Fibroblast of the aortic adventitia (primary cell): ENCODE results near the gene AHNAK. TPM values are rescaled to one million over a fixed set of nuclear protein-coding genes. Genes with fewer than 3 reads are reported as not detected.

Experiments
- DNase-seq: peaks from one replicate; pipeline ENCODE4 v3.0.0-alpha.2; 2010; ENCODE audit warnings: low read depth
- H3K4me3 ChIP-seq: 2 replicates; pipeline ENCODE4 v1.5.1; 2011; ENCODE audit warnings: low read depth, mild to moderate bottlenecking, control low read depth, low read length, moderate library complexity
- total RNA-seq: library from RNA; depleted of rRNA; stranded (reverse); fragments of >200 nt; gene quantifications from 2 replicates; pipeline ENCODE4 v1.2.3, GENCODE V29; 2012; ENCODE audit warnings: low replicate concordance
- TF ChIP-seq, protein P1 (sequence below): IDR thresholded peaks from 2 replicates; pipeline ENCODE4 v1.5.1; 2011; ENCODE audit warnings: mild to moderate bottlenecking, low read length, control low read depth, inconsistent platforms; ENCODE audit not compliant: insufficient read depth

Gene AHNAK
- total RNA-seq, 1 donor, result 737 TPM

DNA sequence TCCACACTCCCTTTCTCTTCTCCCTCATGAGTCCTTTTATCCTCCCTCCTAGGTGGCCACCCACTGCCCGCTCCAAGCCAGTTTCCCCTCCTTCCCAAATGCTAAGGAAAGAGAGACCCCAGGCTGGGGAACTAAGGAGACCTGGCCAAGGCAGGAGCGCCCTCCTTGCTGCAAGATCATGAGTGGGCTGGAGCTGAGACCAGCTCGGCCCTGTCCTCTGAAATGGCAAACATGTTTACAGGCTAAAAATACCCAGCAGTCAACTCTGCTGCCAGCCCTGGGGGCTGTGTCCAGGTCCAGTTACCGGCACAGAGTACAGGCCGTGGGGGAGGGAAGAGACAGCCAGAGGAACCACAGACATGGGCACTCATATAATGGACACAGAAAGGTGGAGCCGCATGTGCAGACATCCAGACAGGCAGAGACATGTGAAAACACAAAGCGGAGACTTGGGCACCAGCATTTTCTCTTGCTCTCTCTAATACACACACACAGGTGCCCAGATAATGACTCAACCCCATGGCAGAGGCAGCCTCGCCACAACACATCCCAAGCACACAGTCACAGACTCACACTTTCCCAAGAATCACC, 1.2 kb upstream of the AHNAK start:
- peak overlapping the region; percentile 93 for H3K4me3 ChIP-seq
- DNase-seq, result no peak
- TF ChIP-seq, protein P1, sequence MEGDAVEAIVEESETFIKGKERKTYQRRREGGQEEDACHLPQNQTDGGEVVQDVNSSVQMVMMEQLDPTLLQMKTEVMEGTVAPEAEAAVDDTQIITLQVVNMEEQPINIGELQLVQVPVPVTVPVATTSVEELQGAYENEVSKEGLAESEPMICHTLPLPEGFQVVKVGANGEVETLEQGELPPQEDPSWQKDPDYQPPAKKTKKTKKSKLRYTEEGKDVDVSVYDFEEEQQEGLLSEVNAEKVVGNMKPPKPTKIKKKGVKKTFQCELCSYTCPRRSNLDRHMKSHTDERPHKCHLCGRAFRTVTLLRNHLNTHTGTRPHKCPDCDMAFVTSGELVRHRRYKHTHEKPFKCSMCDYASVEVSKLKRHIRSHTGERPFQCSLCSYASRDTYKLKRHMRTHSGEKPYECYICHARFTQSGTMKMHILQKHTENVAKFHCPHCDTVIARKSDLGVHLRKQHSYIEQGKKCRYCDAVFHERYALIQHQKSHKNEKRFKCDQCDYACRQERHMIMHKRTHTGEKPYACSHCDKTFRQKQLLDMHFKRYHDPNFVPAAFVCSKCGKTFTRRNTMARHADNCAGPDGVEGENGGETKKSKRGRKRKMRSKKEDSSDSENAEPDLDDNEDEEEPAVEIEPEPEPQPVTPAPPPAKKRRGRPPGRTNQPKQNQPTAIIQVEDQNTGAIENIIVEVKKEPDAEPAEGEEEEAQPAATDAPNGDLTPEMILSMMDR, result no peak

DNA sequence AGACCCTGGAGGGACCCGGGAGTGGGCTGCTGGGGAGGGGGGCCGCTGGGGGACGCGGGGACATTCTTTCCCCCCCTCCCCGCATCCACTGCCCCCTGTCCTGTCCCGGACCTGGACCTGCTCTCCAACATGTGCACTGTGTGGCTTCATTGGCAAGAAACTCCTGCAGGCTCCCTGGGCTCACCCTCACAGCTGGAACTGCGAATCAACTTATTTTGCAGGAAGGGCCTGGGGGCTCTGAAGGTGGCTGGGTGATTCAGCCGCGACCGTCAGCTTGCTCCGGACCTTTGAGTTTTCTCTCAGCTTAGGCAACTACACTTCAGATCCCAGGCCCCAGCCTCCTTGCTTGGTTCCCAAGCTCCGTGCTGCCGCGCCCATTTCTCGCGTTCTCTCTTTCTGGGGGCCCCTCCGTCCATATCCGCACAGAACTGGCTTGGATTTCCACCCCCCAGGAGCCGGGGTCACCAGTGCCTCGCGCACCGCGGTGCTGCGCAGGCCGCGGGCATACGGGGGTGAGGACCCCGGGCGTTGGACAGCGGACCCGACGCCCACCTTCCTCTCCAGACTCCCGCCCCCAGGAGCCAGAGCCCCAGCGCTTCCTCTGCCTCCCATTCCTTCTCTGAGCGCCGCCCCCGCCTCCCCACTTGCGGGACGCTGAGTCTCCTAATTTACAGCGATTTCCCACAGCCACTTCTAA, 471 bp upstream of the AHNAK start:
- DNase-seq, result peak; percentile 37
- peak overlapping the region; percentile 93 for H3K4me3 ChIP-seq
- TF ChIP-seq, protein P1, result no peak

DNA sequence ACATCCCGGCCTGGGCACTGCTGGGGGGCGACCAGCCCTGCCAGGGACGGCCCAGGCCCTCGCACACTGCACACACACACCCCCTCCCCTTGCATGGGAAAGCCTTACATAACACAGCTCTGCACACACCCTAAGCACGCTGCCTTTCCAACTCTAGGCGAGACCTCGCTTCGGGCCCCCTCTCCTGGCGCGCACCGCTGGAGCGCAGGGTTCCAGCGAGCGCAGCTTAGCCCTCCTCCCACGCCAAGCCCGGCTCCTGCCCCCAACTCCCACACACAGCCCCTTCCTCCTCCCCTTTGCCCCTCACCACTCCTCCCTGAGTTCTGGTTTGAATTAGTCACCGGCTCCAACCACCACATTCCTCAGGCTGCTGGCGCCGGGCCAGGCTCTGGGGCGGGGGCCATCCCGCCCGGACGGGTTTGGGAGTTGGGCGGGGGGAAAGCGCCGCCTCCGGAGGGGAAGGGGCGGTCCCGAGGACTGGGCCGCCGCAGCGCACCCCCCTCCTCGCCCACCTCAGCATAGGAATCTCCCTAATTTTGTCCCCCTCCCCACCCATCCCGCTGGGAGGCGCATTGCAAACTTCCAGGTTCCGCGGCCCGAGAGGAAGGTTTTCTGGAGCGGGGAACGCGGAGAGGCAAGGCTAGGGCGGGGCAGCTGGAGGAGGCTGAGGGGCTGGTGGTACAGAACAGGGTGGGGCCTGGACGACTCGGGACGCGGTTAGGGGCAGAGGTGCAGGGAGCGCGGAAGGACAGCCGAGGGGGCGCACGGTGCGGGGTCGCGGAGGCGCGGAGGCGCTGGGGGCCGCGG, 966 bp downstream of the AHNAK start:
- H3K4me3 ChIP-seq, result peak overlapping the region; percentile 93
- DNase-seq, result peak; percentile 95
- TF ChIP-seq, protein P1, result peak; percentile 11

DNA sequence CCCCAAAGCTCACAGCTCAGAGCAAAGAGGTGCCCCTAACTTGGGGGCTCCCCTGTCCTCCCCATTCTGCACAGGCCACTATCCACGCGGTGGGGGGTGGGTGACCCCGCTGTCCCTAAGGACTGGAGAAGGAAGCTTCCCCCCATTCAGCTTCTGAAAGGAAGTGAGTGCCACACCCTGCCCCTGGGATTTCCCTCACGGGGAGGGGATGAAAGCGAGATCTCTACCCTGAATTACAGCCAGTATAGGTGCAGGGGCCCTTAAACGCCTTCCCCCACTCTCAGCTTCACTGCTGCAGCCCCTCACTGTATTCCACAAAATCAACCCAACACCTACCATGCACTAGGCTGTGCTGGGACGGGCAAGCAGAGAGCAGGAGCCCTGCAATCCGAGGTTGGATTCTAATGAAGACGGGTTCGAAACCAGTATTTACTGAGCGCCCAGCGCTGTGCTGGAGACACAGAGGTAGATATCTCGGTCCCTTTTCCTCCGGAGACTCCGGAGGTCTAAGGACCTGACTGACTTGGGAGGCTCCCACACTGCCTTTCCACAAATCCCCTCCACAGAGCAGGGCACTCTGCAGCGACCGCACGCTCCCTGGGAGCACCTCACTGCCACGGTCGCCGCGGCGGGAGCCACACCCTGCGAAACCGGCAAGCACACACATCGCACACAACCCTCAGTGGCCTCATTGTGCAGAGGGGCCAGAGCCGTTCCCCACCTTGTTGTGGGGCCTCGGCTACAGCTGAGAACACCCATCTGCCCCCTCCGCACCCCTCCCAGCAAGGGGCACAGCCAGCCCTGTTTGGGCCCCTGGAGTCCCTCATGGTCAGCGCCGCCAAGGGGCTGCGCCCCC, 1.8 kb downstream of the AHNAK start:
- TF ChIP-seq, protein P1, result no peak
- peak overlapping the region; percentile 93 for H3K4me3 ChIP-seq
- DNase-seq, result peak; percentile 22

DNA sequence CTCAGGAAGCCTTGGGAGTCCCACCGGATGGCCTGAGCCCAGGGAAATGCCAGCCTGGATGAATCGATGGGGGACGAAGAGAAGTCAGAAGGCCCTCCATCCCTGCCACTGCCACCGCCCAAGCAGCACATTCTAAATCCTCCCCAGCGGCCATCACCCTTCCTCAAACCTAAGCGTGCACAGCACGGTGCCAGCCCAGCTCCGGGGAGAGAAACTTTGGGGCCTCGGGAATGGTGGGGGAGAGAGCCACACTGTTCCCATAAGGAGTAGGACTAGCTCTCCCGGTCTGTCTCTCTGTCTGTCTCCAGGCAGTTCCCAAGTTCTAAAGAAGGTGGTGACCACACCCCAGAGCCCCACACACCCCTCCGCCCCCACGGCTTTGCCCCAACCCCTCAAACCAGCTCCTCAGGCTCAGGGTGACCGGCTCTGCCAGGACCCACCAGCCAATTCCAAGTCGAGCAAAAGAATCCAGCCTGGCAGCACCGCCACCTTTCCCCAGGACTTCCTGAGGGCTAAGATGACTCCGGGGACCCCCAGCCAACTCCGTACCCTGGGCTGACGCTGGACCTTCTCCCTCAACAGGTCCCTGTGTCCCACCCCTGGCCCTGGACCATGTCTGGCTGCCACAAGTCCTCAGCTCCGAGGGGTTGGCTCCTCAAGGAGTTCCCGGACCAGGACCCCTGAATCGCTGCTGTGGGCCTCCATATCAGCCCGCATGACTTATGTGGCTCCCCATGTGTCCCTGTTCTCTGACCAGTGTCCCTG, 2.7 kb downstream of the AHNAK start:
- H3K4me3 ChIP-seq, result peak overlapping the region; percentile 93
- TF ChIP-seq, protein P1, result no peak
- DNase-seq, result peak; percentile 15
